SKM-1 (cell line): ENCODE data around the gene ZNF408.
"Not testable (repeated sequence)": the region's sequence is repeated elsewhere in the genome, so short reads cannot be mapped to it uniquely, and the experiment has no call there.

ENCODE experiments used
- DNase-seq: peaks from one replicate; lab custom pipeline; 2025; ENCODE audit not compliant: unreplicated experiment; lab: John Stamatoyannopoulos, UW

Gene ZNF408

DNA sequence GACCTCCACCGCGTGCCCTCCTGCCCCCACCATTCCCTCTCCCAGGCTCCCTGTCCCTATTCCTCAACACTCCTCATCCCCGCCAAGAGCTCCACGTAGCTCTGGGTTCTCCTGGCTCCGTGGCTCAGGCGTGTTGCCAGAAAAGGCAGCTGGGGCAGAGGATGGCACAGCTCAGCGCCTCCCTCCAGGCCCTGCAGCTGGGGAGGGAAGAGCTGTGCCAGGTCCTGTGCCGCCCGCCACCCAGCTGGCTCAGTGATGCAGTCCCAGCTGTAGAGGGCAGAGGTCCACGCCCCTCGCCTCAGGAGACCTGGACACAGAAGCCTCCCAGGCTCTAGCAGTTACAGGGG, 4.6 kb upstream of the ZNF408 start:
- DNase-seq, result no peak

DNA sequence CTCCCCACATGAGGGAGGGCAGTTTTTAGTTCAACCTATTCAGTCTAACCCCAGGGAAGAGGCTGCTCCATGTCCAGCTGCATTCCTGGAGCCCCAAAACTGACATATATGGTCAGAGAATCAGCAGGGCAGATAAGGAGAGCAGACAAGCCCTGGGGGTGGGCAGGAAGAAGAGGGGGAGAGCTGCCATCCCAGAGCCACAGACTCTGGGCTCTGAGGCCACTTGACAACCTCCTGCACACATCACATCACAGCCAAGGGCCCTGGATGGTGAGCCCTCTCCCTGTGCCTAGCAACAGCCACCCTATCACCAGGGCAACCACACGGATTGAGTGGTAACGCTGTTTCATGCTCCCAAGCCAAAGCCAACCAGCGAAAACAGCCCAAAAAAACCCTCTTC, 3.5 kb upstream of the ZNF408 start:
- DNase-seq, result no peak

DNA sequence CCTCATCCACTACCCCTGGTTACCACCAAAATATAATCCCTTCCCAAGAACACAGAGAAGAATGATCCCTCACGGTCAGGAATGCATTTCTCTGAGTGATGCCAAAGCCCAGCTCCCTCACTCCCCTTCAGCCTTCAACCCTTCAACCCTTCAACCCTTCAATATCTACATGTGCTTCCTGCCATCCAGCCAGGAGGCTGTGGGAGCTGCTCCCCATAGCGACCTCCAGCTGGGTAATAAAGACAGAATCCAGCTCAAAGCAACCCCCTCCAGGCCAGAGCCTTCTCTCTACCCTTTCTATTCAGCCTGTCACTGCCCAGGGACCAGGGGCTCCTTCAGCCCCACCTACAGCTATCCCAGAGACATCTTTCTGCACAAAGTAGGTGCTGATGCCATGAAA, 3.1 kb upstream of the ZNF408 start:
- no peak for DNase-seq

DNA sequence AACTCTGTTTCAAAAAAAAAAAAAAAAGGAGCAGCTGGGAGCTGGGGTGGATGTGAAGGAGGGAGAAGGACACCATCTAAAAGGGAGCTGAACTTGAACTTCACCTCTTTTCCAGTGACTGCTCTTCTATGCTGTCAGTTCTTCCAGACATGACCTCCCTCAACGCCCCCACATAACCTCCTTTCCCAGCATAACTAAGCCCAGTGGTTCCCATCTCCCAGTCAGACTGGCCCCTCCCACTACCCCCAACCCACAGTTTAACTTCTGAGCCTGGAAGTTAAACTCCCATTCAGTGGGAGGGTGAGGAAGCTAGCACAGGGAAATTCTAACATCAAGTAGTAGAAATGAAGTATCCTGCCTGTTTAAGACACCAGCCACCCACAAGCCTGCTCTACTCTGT, 2.2 kb upstream of the ZNF408 start:
- no peak for DNase-seq

DNA sequence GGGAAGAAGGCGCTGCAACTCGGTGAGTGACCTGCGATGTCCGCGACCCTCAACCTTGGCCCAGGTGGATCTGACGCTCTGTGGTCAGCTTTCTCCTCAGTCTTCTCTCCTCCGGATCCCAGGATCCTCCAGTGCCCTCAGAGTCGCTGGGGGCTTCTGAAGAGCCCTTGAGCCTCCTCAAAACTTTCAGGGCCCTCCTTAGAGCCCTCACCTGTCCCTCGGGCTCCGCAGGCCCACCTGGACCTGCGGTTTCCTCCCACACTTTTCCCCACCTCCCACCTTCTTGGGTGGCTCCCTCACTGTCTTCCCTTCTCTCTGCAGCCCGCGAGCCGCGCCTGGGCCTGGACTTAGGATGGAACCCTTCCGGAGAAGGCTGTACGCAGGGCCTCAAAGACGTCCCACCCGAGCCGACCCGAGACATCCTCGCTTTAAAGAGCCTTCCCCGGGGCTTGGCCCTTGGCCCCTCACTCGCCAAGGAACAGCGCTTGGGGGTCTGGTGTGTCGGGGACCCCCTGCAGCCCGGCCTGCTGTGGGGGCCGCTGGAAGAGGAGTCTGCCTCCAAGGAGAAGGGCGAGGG, 335 bp downstream of the ZNF408 start:
- no peak for DNase-seq

DNA sequence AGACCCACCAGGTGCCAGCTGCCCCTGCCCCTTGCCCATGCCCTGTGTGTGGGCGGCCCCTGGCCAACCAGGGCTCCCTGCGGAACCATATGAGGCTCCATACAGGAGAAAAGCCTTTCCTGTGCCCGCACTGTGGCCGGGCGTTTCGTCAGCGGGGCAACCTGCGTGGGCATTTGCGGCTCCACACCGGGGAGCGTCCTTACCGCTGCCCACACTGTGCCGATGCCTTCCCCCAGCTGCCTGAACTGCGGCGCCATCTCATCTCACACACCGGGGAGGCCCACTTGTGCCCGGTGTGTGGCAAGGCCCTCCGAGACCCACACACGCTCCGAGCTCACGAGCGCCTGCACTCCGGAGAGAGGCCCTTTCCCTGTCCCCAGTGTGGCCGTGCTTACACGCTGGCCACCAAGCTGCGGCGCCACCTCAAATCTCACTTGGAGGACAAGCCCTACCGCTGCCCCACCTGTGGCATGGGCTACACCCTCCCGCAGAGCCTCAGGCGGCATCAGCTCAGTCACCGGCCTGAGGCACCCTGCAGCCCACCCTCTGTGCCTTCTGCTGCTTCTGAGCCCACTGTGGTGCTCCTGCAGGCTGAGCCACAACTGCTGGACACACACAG, 4.3 kb downstream of the ZNF408 start:
- no peak for DNase-seq

DNA sequence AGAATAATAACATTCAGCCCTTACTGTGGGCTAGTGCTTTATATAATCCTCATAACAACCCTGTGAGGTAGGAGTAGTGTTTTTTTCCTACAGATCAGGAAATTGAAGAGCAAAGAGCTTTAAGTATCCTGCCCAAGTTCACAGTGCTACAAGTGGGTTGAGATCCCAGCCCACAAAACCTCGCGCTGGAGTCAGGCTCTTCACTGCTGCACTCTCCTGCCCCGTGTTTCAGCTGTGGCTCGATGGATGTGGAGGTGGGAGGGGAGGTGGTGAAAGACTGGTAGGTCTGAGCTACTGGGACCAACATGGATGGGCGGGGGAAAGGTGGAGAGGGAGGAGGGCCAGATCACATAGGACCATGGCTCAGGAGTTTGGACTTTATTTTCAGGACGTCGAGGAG, 6.1 kb downstream of the ZNF408 start:
- no peak for DNase-seq

DNA sequence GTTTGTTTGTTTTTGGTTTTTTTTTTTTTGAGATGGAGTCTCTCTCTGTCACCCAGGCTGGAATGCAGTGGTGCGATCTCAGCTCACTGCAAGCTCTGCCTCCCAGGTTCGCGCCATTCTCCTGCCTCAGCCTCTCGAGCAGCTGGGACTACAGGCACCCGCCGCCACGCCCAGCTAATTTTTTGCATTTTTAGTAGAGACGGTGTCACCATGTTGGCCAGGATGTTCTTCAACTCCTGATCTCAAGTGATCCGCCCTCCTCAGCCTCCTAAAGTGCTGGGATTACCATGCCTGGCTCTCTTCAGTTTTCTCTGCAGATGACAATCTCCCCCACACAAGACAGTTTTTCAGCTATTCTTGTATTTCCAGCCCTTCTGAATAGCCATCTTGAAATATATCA, 8.5 kb downstream of the ZNF408 start:
- DNase-seq, result not testable (repeated sequence)

DNA sequence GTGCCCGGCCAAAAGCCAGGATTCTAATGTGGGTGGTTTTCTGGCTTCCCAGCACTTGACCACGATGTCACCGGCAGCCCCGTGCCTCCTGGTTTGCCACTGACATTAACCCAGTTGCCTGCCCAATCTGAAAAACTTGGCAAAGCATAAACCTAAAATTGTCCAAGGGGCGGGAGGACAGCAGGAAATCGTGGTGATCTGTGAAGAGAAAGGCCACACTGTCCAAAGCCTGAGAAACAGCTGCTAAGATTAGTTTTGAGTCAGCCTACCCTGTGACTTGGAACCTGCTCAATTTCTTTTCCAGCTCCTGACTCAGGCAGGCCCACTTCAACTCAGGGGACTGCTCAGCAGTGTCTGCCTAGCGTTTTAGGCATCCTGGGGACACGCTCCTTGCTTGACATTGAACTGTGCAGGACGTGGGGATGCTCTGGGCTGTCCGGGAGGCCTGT, 10.0 kb downstream of the ZNF408 start:
- no peak for DNase-seq

DNA sequence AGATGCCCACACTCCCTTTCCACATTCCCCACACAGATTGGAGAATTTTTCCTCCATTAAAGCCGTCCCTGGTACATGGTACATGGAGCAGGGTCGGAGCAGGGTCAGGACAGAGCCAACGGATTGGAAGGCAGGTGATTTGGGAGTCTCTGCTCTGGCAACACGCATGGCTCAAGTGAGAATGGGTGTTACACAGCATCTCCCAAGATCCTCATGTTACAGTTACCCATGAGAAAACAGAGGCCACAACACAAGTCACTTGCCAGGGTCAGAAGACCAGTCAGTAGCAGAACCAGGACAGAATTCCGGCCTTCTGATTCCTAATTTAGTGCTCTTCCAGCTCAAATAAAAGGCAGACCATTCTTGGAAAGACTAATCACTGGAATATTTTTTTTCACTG, 10.5 kb downstream of the ZNF408 start:
- no peak for DNase-seq

DNA sequence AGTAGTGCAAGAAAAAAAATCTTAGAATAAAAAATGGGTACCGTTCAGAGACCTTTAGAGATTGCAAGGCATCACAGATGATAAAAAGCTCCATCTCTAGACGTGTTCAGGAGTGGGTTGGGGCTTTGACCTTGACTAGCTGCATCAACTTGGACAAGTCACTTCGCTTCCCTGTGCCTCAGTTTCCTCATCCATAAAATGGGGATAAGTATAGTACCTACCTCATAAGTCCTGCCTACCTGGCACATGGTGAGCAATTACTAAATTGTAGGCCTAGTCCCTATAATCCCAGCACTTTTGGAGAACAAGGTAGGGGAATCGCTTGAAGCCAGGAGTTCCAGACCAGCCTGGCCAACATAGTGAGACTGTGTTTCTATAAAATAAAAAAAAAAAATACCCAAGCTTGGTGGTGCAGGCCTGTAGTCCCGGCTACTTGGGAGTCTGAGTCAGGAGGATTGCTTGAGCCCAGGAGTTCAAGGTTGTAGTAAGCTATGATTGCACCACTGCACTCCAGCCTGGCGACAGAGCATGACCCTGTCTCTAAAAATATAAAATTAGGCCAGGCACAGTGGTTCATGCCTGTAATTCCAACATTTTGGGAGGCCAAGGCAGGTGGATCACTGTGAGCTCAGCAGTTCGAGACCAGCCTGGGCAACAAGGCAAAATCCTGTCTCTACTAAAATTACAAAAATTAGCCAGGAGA, 12.2 kb downstream of the ZNF408 start:
- no peak for DNase-seq

DNA sequence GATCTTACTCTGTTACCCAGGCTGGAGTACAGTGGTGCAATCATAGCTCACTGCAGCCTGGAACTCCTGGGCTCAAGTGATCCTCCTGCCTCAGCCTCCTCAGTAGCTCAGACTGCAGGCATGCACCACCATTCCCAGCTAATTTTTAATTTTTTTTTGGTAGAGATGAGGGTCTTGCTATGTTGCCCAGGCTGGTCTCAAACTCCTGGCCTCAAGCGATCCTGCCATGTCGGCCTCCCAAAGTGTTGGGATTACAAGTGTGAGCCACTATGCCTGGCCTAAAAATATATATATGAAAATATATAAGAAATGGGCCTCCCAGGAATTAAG, 17.0 kb downstream of the ZNF408 start:
- DNase-seq, result not testable (repeated sequence)

DNA sequence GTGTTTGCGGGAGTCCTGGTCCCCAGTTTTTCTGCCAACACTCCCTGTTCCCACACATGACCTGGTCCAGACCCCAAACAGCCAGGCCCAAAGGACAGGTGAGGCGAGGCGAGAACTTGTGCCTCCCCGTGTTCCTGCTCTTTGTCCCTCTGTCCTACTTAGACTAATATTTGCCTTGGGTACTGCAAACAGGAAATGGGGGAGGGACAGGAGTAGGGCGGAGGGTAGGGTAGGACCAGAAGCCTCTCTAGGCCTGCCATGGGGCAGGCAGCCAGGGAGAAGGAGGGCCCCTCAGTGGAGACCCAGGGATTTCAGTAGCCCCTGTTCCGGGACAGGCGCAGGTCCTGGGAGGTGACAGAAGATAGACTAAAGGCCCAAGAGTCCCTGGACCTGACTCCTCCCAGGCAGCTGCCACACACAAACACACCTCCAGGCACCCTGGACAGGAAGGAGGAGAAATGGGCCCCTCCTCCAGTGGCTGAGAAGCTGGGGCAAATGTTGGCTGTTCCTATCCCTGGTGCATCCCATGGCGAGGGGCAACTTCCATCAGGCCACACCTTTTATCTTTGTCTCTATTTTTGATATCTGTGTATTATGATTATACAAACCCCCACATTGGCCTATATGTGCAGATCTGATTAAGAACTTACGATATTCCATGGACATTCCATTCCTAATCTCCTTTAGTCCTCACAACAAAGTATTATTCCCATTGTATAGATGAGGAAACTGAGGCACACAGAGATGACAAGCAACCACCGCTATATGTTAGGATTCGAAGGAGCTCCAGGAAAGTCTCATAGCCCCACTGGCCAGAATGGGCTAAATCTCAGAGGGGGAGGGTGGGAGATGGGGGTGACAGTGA, 17.6 kb downstream of the ZNF408 start:
- DNase-seq, result no peak

DNA sequence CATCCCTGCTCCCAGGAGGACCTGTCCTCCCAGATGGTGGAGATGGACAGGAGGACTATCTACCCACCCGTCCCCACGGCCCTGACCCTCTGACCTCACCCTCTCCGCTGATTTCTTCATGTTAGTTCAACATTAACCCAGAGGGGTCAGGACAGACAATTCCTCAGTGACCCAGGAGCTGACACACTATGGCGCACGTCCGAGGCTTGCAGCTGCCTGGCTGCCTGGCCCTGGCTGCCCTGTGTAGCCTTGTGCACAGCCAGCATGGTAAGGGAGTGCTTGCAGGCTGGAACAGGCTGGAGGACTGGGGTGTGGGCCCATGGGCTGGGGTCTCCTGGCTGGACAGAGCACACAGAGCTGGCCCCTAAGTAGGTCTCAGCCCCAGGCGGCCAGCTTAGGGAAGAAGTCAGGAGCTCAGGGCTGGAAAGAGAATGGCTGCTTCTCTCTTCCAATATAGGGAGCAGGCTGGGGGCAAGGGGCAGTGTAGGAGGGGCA, 18.3 kb downstream of the ZNF408 start, which contains the start of gene F2:
TSS of gene F2 (plus strand) at position 166 of the 495 bp plus-strand sequence. CDS start at position 189, 23 bp downstream.
- no peak for DNase-seq

DNA sequence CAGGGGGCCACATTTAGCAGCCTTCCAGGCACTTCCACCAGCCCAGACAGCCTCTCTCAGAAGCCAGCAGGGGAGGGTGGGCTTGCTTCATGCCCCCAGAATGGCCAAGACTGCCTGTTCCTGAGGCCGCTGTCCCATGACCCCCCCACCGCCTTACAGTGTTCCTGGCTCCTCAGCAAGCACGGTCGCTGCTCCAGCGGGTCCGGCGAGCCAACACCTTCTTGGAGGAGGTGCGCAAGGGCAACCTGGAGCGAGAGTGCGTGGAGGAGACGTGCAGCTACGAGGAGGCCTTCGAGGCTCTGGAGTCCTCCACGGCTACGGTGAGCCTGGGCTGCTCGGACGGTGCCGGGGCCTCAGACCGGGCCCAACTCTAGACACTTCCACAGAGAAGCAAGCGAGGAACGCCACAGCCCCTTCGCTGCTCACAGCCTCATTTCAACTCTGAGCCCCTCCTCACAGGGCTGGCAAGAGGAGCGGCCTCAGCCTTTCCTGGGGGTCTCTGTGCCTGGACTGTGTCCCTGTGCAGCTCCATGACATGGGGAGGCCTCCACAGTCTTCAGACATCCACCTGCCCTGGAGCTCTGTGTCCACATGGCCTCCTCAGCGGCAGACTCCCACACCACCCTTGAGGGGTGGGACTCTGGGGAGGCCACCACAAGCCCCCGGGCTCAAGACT, 18.9 kb downstream of the ZNF408 start:
- DNase-seq, result no peak

DNA sequence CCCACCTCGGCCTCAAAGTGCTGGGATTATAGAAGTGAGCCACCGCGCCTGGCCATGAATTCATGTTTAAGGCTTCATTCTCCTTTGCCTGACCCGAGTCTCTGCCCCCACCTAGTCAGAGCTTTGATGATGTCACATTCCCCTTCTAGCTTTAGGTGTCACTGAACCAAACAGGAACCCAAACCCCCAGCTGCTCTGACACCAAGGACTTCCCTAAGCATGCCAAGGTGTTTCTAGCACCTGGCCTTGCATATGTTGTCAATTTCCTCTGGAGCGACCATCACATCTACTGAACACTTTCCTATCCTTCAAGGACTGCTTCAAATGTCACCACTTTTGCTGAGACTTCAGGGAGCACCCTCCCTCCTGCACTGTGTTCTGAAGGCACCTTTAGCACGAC, 20.5 kb downstream of the ZNF408 start:
- DNase-seq, result no peak

DNA sequence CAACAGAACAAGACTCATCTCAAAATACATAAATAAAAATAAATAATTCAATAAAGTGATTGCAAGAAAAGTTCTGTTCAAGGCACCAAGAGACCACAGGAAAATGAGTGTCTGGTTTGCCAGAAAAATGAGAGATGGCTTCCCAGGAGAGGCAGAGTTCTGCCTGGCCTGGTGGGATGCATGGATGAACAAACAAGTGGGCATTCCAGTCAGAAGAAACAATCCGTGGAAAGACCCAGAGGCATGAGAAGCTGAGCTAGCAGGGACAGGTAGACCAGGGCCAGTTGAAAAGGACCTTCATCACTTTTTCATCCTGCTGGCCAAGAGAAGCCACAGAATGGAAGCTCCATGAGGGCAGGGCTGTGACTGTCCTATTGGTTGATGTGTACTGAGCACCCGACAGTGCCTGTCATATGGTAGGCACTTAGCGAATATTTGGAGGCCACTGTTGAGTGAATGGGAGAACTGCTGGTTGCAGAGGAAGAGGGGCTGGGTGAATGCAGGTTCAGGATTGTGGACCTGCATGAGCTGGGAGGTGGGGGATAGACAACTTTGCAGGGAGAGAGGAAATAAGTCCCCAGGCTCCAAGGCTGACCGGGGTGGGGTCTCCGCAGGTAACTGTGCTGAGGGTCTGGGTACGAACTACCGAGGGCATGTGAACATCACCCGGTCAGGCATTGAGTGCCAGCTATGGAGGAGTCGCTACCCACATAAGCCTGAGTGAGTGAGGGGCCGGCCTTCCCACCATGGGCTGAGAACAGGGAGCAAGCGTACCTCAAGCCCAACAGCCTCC, 21.9 kb downstream of the ZNF408 start:
- DNase-seq, result no peak

DNA sequence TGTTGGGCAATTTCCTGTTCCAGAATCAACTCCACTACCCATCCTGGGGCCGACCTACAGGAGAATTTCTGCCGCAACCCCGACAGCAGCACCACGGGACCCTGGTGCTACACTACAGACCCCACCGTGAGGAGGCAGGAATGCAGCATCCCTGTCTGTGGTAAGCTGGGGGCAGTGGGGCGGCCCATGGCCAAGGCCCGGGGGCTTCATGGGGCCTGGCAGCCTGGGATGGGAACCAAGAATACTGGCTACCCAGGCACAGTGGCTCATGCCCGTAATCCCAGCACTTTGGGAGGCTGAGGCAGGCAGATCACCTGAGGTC, 22.5 kb downstream of the ZNF408 start:
- DNase-seq, result no peak

DNA sequence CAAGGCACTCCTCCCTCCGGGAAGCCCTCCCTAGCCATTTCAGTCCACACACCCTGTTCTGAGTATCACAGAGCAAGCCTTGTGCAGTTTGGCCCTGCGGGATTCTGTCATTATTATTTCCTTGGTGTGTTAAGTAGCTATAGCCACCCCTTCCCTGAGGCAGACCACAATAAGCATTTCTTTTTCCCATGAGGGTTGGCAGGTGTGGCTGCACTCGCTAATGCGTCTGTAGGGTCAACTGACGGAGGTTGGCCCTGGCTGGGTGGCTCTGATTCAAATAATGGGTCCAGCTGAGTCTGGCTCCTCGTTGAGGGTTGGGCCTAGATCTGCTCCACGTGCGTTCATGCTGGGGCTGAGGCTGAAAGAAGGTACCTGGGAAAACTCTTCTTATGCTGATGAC, 23.3 kb downstream of the ZNF408 start:
- DNase-seq, result no peak
